GM19372 (cell line): ENCODE results near the gene LRRK1.
"Not testable (repeated sequence)": the region's sequence is repeated elsewhere in the genome, so short reads cannot be mapped to it uniquely, and the experiment has no call there.

Experiments
- ATAC-seq: cut with Tn5 transposase; IDR thresholded peaks from one replicate; pipeline ENCODE4 v1.9.1; 2021; ENCODE audit warnings: mild to moderate bottlenecking, low read depth, moderate library complexity; ENCODE audit not compliant: unreplicated experiment

The LRRK1 gene

DNA sequence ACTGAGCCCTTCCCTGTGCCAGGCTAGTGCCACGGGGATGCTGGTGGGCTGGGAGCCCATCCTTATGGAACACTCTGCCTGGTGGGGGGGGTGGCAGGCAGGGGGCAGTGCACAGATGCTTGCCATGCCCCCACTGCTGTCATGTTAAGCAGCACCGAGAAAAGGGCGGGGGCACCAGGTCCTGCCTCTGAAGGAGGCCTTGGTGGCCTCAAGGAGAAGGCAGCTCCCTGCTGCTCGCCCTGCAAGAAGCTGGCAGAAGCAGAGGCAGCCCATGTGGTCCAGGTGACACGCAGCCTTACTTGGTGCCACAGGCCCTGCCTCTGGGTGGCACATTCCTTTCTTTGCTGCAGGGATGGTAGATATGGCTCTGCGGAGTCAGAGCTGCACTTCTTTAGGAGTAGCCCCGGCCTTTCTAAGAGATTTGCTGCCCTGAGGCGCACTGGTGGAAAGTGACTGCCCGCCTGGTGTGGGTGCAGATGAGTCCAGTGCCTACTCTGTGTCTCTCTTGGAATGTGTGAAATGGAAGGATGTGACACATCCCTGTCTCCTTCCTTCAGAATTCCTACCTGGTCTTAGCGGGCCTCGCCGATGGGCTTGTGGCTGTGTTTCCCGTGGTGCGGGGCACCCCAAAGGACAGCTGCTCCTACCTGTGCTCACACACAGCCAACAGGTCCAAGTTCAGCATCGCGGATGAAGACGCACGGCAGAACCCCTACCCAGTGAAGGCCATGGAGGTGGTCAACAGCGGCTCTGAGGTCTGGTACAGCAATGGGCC is 145.8 kb downstream of the LRRK1 start:
- ATAC-seq: no peak

- ATAC-seq: no peak
Observed at GRCh38 chr15:101065570-101066221, 146.5 kb downstream of the LRRK1 start.

DNA sequence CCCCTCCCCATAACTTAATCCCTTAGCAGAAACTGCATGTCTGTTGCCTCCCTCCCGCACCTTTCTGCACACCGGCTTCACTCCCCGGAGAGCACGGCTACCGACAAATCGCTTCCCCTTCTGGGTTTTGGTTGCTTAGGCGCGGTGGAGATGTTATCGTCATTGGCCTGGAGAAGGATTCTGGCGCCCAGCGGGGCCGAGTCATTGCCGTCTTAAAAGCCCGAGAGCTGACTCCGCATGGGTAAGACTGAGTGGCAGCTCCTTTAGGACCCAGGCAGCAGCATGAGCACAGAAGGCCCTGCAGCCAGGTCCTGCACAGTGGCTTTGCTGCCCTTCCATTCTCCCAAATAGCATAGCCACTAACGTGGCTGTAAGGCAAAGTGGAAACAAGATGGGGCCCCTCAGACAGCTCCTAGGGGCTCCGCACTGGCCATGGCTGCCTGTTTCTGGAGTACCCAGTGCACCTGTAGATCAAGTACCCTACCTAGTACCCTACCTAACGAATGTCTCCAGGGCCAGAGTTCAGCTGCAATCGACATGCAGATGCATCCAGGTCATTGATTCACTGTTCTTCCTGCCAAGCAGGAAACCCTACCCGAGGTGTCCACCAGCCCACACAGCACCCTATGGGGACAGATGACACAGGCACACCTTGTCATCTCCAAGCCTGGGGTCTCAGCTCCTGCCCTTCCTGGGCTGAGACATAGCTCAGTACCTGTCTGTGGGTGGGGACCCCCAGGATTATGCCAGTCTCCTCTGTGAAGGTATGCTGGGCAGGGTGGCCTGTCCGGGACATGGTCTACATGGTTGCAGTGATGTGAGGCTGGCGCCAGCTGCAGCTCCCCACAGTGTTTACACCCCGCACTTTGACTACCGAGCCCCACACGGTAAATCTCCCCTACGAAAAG is 147.6 kb downstream of the LRRK1 start:
- ATAC-seq: no peak

GRCh38 chr15:101067660-101068522 is 148.7 kb downstream of the LRRK1 start:
- ATAC-seq: no peak

DNA sequence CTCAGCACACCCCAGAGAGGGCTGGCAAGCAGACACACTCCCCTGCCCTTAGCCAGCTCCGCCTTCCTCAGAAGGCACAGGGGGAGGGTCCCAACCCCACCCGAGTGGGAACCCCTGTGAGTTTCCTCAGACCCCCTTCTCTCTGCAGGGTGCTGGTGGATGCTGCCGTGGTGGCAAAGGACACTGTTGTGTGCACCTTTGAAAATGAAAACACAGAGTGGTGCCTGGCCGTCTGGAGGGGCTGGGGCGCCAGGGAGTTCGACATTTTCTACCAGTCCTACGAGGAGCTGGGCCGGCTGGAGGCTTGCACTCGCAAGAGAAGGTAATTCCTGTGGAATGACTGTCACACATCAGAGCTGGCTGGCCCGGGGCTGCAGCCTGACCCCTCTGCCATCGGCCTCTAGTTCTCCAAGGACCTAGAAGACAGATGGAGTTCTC is 149.4 kb downstream of the LRRK1 start:
- ATAC-seq: no peak

DNA sequence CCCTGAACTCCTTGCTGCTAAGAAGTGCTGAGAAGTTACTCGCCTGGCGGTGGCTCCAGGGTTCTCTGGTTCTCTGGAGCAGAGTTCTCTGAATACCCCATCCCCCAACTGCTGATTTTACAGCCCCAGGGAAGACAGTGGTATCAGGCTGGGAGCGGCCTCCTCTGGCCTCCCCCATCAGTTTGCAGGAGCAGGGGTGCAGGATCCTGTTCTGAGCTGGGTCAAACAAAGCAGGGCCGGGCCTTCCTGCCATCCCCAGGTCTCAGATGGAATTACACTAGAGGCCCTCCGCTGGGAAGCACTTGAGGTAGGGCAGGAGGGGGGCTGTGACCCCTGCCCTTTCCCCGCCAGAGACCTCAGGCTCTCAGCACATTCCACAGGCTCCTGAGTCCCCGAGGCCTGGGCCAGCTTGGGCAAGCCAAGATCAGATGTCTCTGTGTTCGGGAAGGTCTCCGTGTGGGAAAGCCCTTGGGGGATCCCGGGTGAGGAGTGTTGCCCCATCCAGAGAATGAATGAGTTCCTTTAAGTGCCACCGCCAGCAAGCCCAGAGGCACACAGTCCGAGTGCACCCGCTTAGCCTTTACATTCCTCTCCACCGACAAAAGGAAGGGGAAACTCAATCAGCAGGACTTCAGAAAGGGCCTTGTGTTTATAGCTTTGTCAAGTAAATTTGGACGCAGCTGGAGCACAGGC is 149.9 kb downstream of the LRRK1 start:
- no peak for ATAC-seq

GRCh38 chr15:101069654-101069973 is 150.5 kb downstream of the LRRK1 start:
- ATAC-seq: no peak

DNA sequence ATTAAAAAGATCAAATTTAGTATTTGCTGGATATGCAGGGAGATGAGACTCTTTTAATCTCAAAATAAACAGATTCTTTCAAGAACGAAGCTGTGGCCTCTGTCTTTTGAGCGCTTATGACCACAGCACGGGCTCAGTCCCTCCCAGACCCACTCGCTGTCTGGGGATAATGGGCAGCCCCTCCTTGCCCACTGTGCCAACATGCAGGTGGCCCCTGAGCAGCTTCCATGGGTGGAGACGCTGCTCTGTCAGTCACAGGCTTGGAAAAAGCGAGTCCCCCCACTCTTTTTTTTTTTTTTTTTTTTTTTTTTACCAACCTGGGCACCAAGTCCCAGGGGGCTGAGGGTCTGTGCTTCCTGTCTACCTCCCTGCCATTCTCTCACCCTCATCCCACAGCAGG is 150.9 kb downstream of the LRRK1 start:
- ATAC-seq: no peak

- ATAC-seq: no peak
Observed at GRCh38 chr15:101070502-101071273, 151.5 kb downstream of the LRRK1 start.

GRCh38 chr15:101071651-101072050 is 152.5 kb downstream of the LRRK1 start:
- no peak for ATAC-seq

DNA sequence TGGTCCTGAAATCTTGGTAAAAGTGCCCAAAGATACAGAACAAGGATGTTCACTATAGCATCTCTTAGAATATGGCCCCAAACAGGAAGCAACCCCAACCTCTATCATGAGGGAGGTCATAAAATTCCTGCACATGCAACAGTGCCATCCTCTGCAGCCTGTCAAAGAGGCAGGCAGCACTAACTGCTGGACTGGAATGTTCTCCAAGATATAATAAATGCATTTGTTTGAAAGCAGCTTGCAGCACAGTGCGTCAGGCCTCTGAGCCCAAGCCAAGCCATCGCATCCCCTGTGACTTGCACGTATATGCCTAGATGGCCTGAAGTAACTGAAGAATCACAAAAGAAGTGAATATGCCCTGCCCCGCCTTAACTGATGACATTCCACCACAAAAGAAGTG is 153.1 kb downstream of the LRRK1 start:
- not testable (repeated sequence) for ATAC-seq

DNA sequence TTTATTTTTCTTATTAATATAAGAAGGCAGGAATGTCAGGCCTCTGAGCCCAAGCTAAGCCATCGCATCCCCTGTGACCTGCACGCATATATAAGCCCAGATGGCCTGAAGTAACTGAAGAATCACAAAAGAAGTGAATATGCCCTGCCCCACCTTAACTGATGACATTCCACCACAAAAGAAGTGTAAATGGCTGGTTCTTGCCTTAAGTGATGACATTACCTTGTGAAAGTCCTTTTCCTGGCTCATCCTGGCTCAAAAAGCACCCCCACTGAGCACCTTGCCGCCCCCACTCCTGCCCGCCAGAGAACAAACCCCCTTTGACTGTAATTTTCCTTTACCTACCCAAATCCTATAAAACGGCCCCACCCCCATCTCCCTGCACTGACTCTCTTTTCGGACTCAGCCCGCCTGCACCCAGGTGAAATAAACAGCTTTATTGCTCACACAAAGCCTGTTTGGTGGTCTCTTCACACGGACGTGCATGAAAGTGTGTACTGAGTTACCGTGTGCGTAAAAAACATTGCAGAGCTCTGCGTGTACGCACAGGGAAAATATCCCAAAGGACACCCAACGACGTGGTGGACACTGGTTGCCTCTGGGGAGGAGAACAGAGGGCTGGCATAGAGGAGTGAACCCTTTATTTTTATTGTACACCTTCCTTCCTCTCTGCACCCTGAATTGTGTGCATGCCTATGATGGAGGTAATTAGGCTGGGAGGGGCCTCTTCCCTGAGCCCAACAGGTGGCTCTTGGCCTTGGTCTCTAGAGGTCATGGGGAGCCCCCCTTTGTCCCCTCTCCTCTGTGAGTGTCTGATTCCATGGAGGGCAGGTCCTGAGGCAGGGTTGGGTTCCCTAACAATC is 158.9 kb downstream of the LRRK1 start:
- not testable (repeated sequence) for ATAC-seq

- ATAC-seq: no peak
Observed at GRCh38 chr15:101078669-101079323, 159.6 kb downstream of the LRRK1 start.

- no peak for ATAC-seq
Observed at GRCh38 chr15:101081900-101082299, 162.7 kb downstream of the LRRK1 start.

- no peak for ATAC-seq
Observed at GRCh38 chr15:101083336-101084045, 164.3 kb downstream of the LRRK1 start.

DNA sequence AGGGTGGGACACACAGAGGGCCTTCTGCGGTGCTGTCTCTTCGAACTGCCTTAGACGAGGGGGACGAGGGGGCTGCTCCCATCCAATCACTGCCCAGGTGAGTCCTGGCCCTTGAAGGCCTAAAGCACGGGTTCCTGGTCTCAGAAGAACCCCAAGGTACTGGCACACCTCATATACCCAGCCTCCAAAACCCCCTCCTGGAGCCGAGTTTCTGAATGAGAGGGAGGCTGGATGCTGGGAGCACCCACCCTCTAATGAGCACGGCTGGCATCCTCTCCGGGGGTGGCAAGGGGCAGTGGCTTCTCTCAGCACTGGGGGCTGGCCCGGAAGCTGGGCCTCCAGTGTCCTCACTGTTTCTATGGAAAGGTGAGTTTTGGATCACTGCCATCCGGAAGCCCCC is 165.6 kb downstream of the LRRK1 start:
- ATAC-seq: no peak

- no peak for ATAC-seq
Observed at GRCh38 chr15:101085311-101085700, 166.1 kb downstream of the LRRK1 start.
